Left renal cortex interstitium (tissue), 4 donors: Measurements from ENCODE around the gene DNAH12. TPM values are rescaled to one million over a fixed set of nuclear protein-coding genes. Genes with fewer than 3 reads are reported as not detected.

Experiments
- DNase-seq, 4 donors: peaks; one replicate each; pipeline ENCODE4 v3.0.0-alpha.2; 2013; ENCODE audit warnings: low read depth in 4 of 4, low spot score in 2 of 4, missing footprints in 1 of 4
- polyA plus RNA-seq, 4 donors: library from polyadenylated mRNA; unstranded; fragments of 120-200 nt; gene quantifications; one replicate each; pipeline ENCODE4 v1.2.1, GENCODE V29; 2013; ENCODE audit not compliant: insufficient read length in 4 of 4

The DNAH12 gene
- polyA plus RNA-seq, 4 donors: 0.89 to 2.3 (median 1.4) TPM

GRCh38 chr3:57261119-57261518 is 283.0 kb downstream of the DNAH12 start:
- no peak for DNase-seq

GRCh38 chr3:57257678-57258077 is 286.5 kb downstream of the DNAH12 start:
- no peak for DNase-seq

- no peak for DNase-seq
These were observed 287.3 kb downstream of the DNAH12 start for GRCh38 chr3:57256844-57257243.

- DNase-seq: no peak
These were observed 291.7 kb downstream of the DNAH12 start for GRCh38 chr3:57252404-57252803.

GRCh38 chr3:57244946-57245345 is 299.2 kb downstream of the DNAH12 start:
- DNase-seq: no peak

Other genes with a start within 250 kb of the DNAH12 start
- gene PDE12, start 11.9 kb upstream of the DNAH12 start, polyA plus RNA-seq: 10 to 100 TPM; 11.9 to 14.5 (median 13.7) TPM
- 100 to 1,000 TPM; 195 to 263 (median 235) TPM for gene ARF4, start 53.0 kb upstream of the DNAH12 start, polyA plus RNA-seq
- gene DENND6A, start 148.7 kb upstream of the DNAH12 start, polyA plus RNA-seq: 10 to 100 TPM; 25.3 to 33.7 (median 29.8) TPM
- gene SLMAP, start 212.0 kb upstream of the DNAH12 start, polyA plus RNA-seq: 10 to 100 TPM; 39.5 to 59.4 (median 45.9) TPM